K562 (cell line): ENCODE measurements around the gene PUM1. TPM values are rescaled to one million over a fixed set of nuclear protein-coding genes. Genes with fewer than 3 reads are reported as not detected.

Experiments
- CEBPG ChIP-seq, 3 experiments: fragments of 200-800 bp in 1 of 3; sonication (Bioruptor generic) in 1 of 3; sonication (generic) in 1 of 3; formaldehyde crosslinking in 1 of 3; IDR thresholded peaks in 2 of 3; conservative IDR thresholded peaks in 1 of 3; 2 replicates each; pipeline versions ENCODE4 v1.6.1 to v1.8.0; 2016 to 2022; ENCODE audit warnings: missing compliant biosample characterization in 2 of 3, missing genetic modification characterization in 2 of 3, mild to moderate bottlenecking in 1 of 3, missing genetic modification reagents in 1 of 3
- ERF ChIP-seq: fragments of 450-650 bp; formaldehyde crosslinking; IDR thresholded peaks from 2 replicates; pipeline ENCODE4 v1.4.0; 2020; ENCODE audit warnings: mild to moderate bottlenecking, mixed read lengths
- KLF6 ChIP-seq: fragments of 250-450 bp; sonication (Bioruptor Pico); IDR thresholded peaks from 2 replicates; pipeline ENCODE4 v1.4.0; 2020; ENCODE audit warnings: mild to moderate bottlenecking, moderate library complexity, borderline replicate concordance
- NFXL1 ChIP-seq: fragments of 450-650 bp; formaldehyde crosslinking; IDR thresholded peaks from 2 replicates; pipeline ENCODE4 v1.4.0; 2021; ENCODE audit warnings: mild to moderate bottlenecking
- RAD51 ChIP-seq: fragments of 450-650 bp; IDR thresholded peaks from 2 replicates; pipeline ENCODE4 v1.7.1; 2016; ENCODE audit warnings: low read depth, mild to moderate bottlenecking, borderline replicate concordance
- SIX5 ChIP-seq, 2 experiments: IDR thresholded peaks; 2 replicates each; pipeline ENCODE4 v1.6.1; 2011; ENCODE audit warnings: low read length in 2 of 2, borderline replicate concordance in 1 of 2, low read depth in 1 of 2, mild to moderate bottlenecking in 1 of 2, moderate library complexity in 1 of 2; ENCODE audit not compliant: insufficient read depth in 1 of 2
- SMC3 ChIP-seq: conservative IDR thresholded peaks from 2 replicates; pipeline ENCODE4 v1.6.1; 2011; ENCODE audit warnings: low read depth, low read length, improper control_type of control experiment; ENCODE audit not compliant: insufficient read depth
- SP1 ChIP-seq: sonication (generic); formaldehyde crosslinking; IDR thresholded peaks from 2 replicates; pipeline ENCODE4 v1.8.1; 2022; ENCODE audit warnings: mild to moderate bottlenecking, missing genetic modification reagents
- TBP ChIP-seq: optimal IDR thresholded peaks from 2 replicates; pipeline ENCODE3; 2011; ENCODE audit warnings: low read depth, low read length, improper control_type of control experiment
- TCF3 ChIP-seq: sonication (generic); formaldehyde crosslinking; IDR thresholded peaks from 2 replicates; pipeline ENCODE4 v1.4.0; 2020; ENCODE audit warnings: mild to moderate bottlenecking, missing genetic modification reagents
- VEZF1 ChIP-seq: fragments of 200-800 bp; sonication (Bioruptor generic); IDR thresholded peaks from 2 replicates; pipeline ENCODE4 v1.6.1; 2017; ENCODE audit warnings: missing genetic modification characterization, missing compliant biosample characterization
- ZBTB11 ChIP-seq, 3 experiments: fragments of 200-800 bp in 1 of 3; fragments of 250-450 bp in 1 of 3; fragments of 450-650 bp in 1 of 3; sonication (Bioruptor Pico) in 1 of 3; sonication (Bioruptor generic) in 1 of 3; formaldehyde crosslinking in 1 of 3; IDR thresholded peaks; 2 replicates each; pipeline versions ENCODE4 v1.6.1 to v1.8.0; 2016 to 2022; ENCODE audit warnings: mild to moderate bottlenecking in 2 of 3, missing genetic modification characterization in 2 of 3, missing compliant biosample characterization in 1 of 3, moderate library complexity in 1 of 3
- ZNF134 ChIP-seq: fragments of 250-450 bp; sonication (Bioruptor Pico); conservative IDR thresholded peaks from 2 replicates; pipeline ENCODE4 v1.4.0; 2020
- ZNF766 ChIP-seq: fragments of 200-800 bp; sonication (Bioruptor generic); conservative IDR thresholded peaks from 2 replicates; pipeline ENCODE4 v1.6.1; 2016; ENCODE audit warnings: missing genetic modification characterization, missing compliant biosample characterization
- polyA plus RNA-seq, 8 experiments: library from polyadenylated mRNA; depleted of rRNA in 4 of 8; stranded (reverse) in 5 of 8; unstranded in 3 of 8; fragments of >200 nt; fragmentation: Nextera tagmentation in 2 of 8; fragmentation: Illumina TruSeq in 1 of 8; extraction: Ambion mirVana in 2 of 8; extraction: Trizol in 1 of 8; gene quantifications; 2 replicates each; pipeline versions ENCODE4 v1.2.1 to v1.2.3, GENCODE V29; 2011 to 2014; ENCODE audit warnings: inconsistent platforms in 1 of 8, missing spikeins in 1 of 8
- total RNA-seq, 7 experiments: library from RNA; depleted of rRNA in 6 of 7; stranded (reverse); fragments of >200 nt in 6 of 7; fragmentation: Illumina TruSeq in 2 of 7; extraction: Trizol in 2 of 7; gene quantifications; 2 replicates each; pipeline versions ENCODE4 v1.2.1 to v1.2.3, GENCODE V29; 2011 to 2021; ENCODE audit warnings: low replicate concordance in 1 of 7

PUM1 gene
- total and polyA plus RNA-seq, 9 of the 15 experiments (the other 6 are each of a cell fraction or from before 2014, with no cell fraction given) = 37.7 to 104 (median 55.7) TPM

GRCh38 chr1:31027693-31028526 is 37.6 kb downstream of the PUM1 start (continued):
- TF ChIP-seq CEBPG (CRISPR knock-in tag; IDR thresholded peaks at IDR 0.05) = peak; percentile 21; the same call in 1 of the 2 replicates
- peak; percentile 58 to 85 for TF ChIP-seq CEBPG (tag; conservative IDR thresholded peaks at IDR 0.05 in 1 of 2, IDR thresholded peaks at IDR 0.05 in 1 of 2)
- TF ChIP-seq SP1 = 0 out of 2 replicates have a peak, but pooled peaks have one; percentile 24
- TF ChIP-seq ERF = no peak
- 0 out of 2 replicates have a peak, but pooled peaks have one; percentile 13 for TF ChIP-seq ZNF134 (CRISPR knock-in tag)
- no peak for TF ChIP-seq NFXL1 (CRISPR knock-in tag)
- no peak for TF ChIP-seq SIX5 (IDR thresholded peaks at IDR 0.05; ENCODE audit: borderline replicate concordance in 1 of 2, insufficient read depth in 1 of 2, low read depth in 1 of 2, low read length in 2 of 2)
- TF ChIP-seq ZBTB11 (CRISPR knock-in tag; IDR thresholded peaks at IDR 0.05) = 0 out of 6 replicates have a peak, but pooled peaks of 1 of the 3 experiments have one; percentile 6
- TF ChIP-seq RAD51 = no peak
- TF ChIP-seq VEZF1 (CRISPR knock-in tag) = peak; percentile 98
- TF ChIP-seq ZNF766 (CRISPR knock-in tag) = peak; percentile 84
- no peak for TF ChIP-seq KLF6 (CRISPR knock-in tag)
- no peak for TF ChIP-seq TCF3
- TF ChIP-seq SMC3 = no peak
- TF ChIP-seq TBP = no peak
- TF ChIP-seq, all 486 proteins: peak for 12
